Large intestine (tissue), 12 donors: ENCODE results near the gene ZNF595. TPM values are rescaled to one million over a fixed set of nuclear protein-coding genes. Genes with fewer than 3 reads are reported as not detected.
"Not testable (repeated sequence)": the region's sequence is repeated elsewhere in the genome, so short reads cannot be mapped to it uniquely, and the experiment has no call there.

ENCODE experiments used
- DNase-seq, 2 donors: peaks; one replicate each; pipeline versions ENCODE4 v3.0.0 to v3.0.0-alpha.2; 2013
- H3K27ac ChIP-seq: one replicate; pipeline ENCODE4 v1.5.1; 2013; ENCODE audit warnings: low read length
- H3K27me3 ChIP-seq: 2 replicates; pipeline ENCODE4 v1.6.1; 2013; ENCODE audit warnings: low read length; ENCODE audit not compliant: control insufficient read depth, insufficient read depth
- H3K36me3 ChIP-seq: 2 replicates; pipeline ENCODE4 v1.6.1; 2013; ENCODE audit warnings: low read length; ENCODE audit not compliant: control insufficient read depth, insufficient read depth
- H3K4me1 ChIP-seq: one replicate; pipeline ENCODE4 v1.6.1; 2013; ENCODE audit warnings: low read length; ENCODE audit not compliant: control insufficient read depth, insufficient read depth
- H3K4me3 ChIP-seq: one replicate; pipeline ENCODE4 v1.5.1; 2013; ENCODE audit warnings: low read length
- H3K9me3 ChIP-seq: one replicate; pipeline ENCODE4 v1.6.1; 2013; ENCODE audit warnings: mild to moderate bottlenecking, low read depth, low read length, moderate library complexity; ENCODE audit not compliant: control insufficient read depth
- WGBS: methylation state at CpG from one replicate; pipeline ENCODE4 v1.1.5; 2013; ENCODE audit warnings: low lambda C conversion rate; ENCODE audit not compliant: insufficient coverage; 5-methylcytosine and 5-hydroxymethylcytosine counted together
- long read RNA-seq, 11 donors: transcript quantifications; one replicate each; lab custom pipeline, GENCODE V29; 2026
- polyA plus RNA-seq: library from polyadenylated mRNA; unstranded; fragments of 120-200 nt; gene quantifications from one replicate; pipeline ENCODE4 v1.2.1, GENCODE V29; 2013

Gene ZNF595
- polyA plus RNA-seq: 10.5 TPM
- long read RNA-seq, donor 1, partial matches to known transcripts: 0 of 5 reads
- long read RNA-seq, donor 1, other reads (novel, unspliced or antisense): 0 of 5 reads
- long read RNA-seq, donor 2, partial matches to known transcripts: 0 of 6 reads
- long read RNA-seq, donor 2, other reads (novel, unspliced or antisense): 0 of 6 reads
- long read RNA-seq, donor 3: 0 reads
- long read RNA-seq, donor 4, partial matches to known transcripts: 0 of 1 reads
- long read RNA-seq, donor 4, other reads (novel, unspliced or antisense): 0 of 1 reads
- long read RNA-seq, donor 5, partial matches to known transcripts: 0 of 4 reads
- long read RNA-seq, donor 5, other reads (novel, unspliced or antisense): 0 of 4 reads
- long read RNA-seq, donor 6, transcript ZNF595-205 (4 exons, 2,911 nt): major isoform, 6 of 7 reads
- long read RNA-seq, donor 6, partial matches to known transcripts: 0 of 7 reads
- long read RNA-seq, donor 6, other reads (novel, unspliced or antisense): 0 of 7 reads
- long read RNA-seq, donor 7, partial matches to known transcripts: 0 of 3 reads
- long read RNA-seq, donor 7, other reads (novel, unspliced or antisense): 0 of 3 reads
- long read RNA-seq, donor 8, transcript ZNF595-205 (4 exons, 2,911 nt): major isoform, 10 of 11 reads
- long read RNA-seq, donor 8, partial matches to known transcripts: 0 of 11 reads
- long read RNA-seq, donor 8, other reads (novel, unspliced or antisense): 0 of 11 reads
- long read RNA-seq, donor 9, partial matches to known transcripts: 0 of 5 reads
- long read RNA-seq, donor 9, other reads (novel, unspliced or antisense): 0 of 5 reads
- long read RNA-seq, donor 10, partial matches to known transcripts: 0 of 2 reads
- long read RNA-seq, donor 10, other reads (novel, unspliced or antisense): 0 of 2 reads
- long read RNA-seq, donor 11, partial matches to known transcripts: 0 of 2 reads
- long read RNA-seq, donor 11, other reads (novel, unspliced or antisense): 0 of 2 reads

GRCh38 chr4:52804-53479, at the start of gene ZNF595:
TSS of gene ZNF595 (plus strand) at chr4:53321. CDS start at chr4:53489, 168 bp downstream.
- H3K27ac ChIP-seq, DNase-seq, H3K9me3 ChIP-seq, H3K4me1 ChIP-seq, H3K27me3 ChIP-seq, H3K36me3 ChIP-seq: not testable (repeated sequence)
- H3K4me3 ChIP-seq: peak within 1 kb of the TSS; percentile 24
- no CpG with 5 or more reads among the region's 29 CpGs for WGBS

- H3K27me3 ChIP-seq, H3K36me3 ChIP-seq, H3K27ac ChIP-seq, H3K4me1 ChIP-seq, H3K4me3 ChIP-seq: not testable (repeated sequence)
- peaks cover 14% of the 10 kb centered on the region for H3K9me3 ChIP-seq
- 70% methylated on average over 2 of the region's 90 CpGs for WGBS
- peak; percentile 2 to 7 for DNase-seq
Measured at GRCh38 chr4:9937-10870, 42.9 kb upstream of the ZNF595 start.

- H3K4me3 ChIP-seq, H3K27me3 ChIP-seq, H3K36me3 ChIP-seq, H3K27ac ChIP-seq, H3K4me1 ChIP-seq, DNase-seq: not testable (repeated sequence)
- no CpG with 5 or more reads among the region's 123 CpGs for WGBS
- peaks cover 14% of the 10 kb centered on the region for H3K9me3 ChIP-seq
Measured at GRCh38 chr4:11095-11815, 41.9 kb upstream of the ZNF595 start.

GRCh38 chr4:11816-12417, 41.2 kb upstream of the ZNF595 start:
- no CpG with 5 or more reads among the region's 21 CpGs for WGBS
- peaks cover 14% of the 10 kb centered on the region for H3K9me3 ChIP-seq
- not testable (repeated sequence) for H3K27me3 ChIP-seq, H3K4me1 ChIP-seq, H3K4me3 ChIP-seq, H3K36me3 ChIP-seq, H3K27ac ChIP-seq
- peak in 1 of 2 donors; percentile 2 for DNase-seq

GRCh38 chr4:18128-18527, 35.0 kb upstream of the ZNF595 start:
- H3K36me3 ChIP-seq, H3K4me3 ChIP-seq, H3K9me3 ChIP-seq, H3K4me1 ChIP-seq, H3K27me3 ChIP-seq, H3K27ac ChIP-seq, DNase-seq: not testable (repeated sequence)
- 40% methylated on average over 1 of the region's 3 CpGs for WGBS

GRCh38 chr4:18589-18988, 34.5 kb upstream of the ZNF595 start:
- not testable (repeated sequence) for H3K27me3 ChIP-seq, H3K4me1 ChIP-seq, H3K27ac ChIP-seq, H3K36me3 ChIP-seq, DNase-seq, H3K4me3 ChIP-seq, H3K9me3 ChIP-seq
- 55% methylated on average over 1 of the region's 1 CpG for WGBS

GRCh38 chr4:22882-23281, 30.2 kb upstream of the ZNF595 start:
- H3K27ac ChIP-seq, H3K4me1 ChIP-seq, H3K4me3 ChIP-seq, DNase-seq, H3K9me3 ChIP-seq, H3K36me3 ChIP-seq, H3K27me3 ChIP-seq: not testable (repeated sequence)
- WGBS: no CpG with 5 or more reads among the region's 2 CpGs

GRCh38 chr4:24359-24758, 28.8 kb upstream of the ZNF595 start:
- not testable (repeated sequence) for H3K36me3 ChIP-seq, H3K27ac ChIP-seq, H3K9me3 ChIP-seq, DNase-seq, H3K27me3 ChIP-seq, H3K4me1 ChIP-seq, H3K4me3 ChIP-seq
- no CpG with 5 or more reads among the region's 1 CpG for WGBS

- not testable (repeated sequence) for H3K9me3 ChIP-seq, H3K27ac ChIP-seq, H3K36me3 ChIP-seq, H3K27me3 ChIP-seq, H3K4me3 ChIP-seq, H3K4me1 ChIP-seq, DNase-seq
- WGBS: no CpG with 5 or more reads among the region's 3 CpGs
Measured at GRCh38 chr4:27501-27900, 25.6 kb upstream of the ZNF595 start.
